ENCODE results near the gene SCAPER.
A peak's percentile ranks its signal among the peaks of the same experiment; 100 is the strongest.
"Not testable (repeated sequence)": the region's sequence is repeated elsewhere in the genome, so short reads cannot be mapped to it uniquely, and the experiment has no call there.

SCAPER gene

DNA sequence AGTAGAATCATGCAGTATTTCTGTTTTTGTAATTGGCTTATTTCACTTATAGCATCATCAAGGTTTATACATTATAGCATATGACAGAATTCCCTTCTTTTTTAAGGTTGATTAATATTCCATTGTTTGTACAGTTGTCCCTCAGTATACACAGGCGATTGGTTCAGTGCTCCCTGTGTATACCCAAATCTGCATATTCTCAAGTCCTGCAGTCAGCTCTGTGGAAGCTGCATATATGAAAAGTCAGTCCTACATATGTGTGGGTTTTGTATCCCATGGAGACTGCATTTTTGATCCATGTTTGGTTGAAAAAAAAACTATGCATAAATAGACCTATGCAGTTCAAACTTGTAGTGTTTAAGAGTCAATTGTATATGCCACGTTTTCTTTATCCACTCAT is 440.9 kb downstream of the SCAPER start:
- DNase-seq = no peak

DNA sequence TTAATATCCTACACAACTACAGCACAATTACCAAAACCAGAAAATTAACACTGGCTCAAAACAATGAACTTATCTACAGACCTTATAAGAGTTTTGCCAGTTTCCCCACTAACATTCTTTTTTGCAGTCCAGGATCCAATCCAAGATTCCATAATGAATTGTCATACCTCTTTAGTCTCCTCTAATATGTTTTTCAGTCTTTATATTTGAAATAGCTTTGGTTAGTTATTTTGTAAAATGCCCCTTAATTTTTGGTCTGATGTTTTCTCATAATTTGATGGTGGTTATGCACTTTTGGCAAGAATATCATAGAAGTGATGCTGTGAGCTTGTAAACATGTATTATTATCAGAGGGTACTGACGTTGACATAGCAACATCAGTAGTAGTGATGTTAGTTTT is 444.3 kb downstream of the SCAPER start:
- peak; percentile 60 for DNase-seq

DNA sequence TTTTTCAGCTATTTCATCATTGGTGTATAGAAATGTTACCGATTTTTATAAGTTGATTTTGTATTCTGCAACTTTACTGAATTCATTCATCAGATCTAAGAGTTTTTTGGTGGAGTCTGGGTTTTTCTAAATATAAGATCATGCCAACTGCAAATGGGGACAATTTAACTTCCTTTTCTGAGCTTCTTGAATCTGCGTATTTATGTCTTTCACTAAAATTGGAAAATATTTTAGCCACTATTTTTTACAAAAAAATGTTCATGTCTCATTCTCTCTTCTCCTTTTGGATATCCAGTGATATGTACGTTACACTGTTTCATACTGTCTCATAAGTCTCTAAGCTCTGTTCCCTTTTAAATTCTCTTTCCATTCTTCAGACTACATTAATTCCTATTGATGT is 444.8 kb downstream of the SCAPER start:
- no peak for DNase-seq

DNA sequence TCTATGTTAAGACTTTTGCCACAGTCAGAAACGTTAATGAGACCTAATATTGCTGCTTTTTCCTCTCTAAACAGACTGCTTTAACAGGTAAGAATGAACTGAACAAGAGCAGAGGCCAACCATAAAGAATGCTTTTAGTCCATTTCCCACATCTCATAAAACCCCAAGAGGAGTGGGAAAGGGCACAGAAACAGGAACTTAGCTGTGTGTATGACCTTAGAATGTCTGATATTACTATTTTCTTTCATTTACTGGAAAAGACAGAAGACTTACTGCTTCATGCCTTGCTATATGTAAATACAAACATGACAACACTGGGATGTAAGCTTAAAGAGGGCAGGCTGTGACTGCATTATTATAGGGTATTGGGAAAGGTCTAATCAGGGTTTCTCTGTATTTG is 453.6 kb downstream of the SCAPER start:
- no peak for DNase-seq

DNA sequence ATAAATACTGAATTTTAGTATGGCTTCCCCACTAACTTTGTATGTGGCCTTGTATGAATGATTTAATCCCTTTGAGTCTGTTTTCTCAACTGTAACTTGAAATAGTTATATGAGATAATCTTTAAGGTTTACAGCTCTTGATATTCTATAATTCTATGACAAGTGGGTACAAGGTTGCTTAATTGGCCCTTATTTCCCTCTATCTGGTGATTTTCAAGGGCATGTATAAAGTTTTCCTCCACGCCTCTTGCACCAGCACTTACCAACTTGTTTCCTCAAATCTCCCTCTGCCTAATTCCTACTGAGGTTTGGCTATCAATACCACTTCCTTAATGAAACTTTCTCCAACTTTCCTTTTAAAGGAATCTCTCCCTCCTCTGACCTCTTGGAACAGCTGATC is 455.7 kb downstream of the SCAPER start:
- no peak for DNase-seq

DNA sequence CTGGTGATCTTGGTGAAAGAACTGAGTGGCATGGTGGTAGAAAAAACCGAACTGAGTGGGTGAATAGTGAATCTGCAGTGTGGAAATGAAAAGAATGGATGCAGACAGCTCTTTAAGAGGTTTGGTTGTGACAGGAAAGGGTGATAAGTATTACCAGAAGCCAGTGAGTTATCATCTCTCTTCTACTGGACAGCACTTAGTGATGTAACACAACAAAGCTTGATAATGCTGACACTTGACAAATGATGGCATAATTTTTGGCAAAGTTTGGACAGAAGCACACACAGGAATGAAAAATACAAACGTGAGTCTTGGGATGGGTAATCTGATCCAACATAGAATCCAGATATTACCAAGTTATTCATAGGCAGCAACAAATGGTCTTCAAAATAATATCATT is 456.4 kb downstream of the SCAPER start:
- no peak for DNase-seq

DNA sequence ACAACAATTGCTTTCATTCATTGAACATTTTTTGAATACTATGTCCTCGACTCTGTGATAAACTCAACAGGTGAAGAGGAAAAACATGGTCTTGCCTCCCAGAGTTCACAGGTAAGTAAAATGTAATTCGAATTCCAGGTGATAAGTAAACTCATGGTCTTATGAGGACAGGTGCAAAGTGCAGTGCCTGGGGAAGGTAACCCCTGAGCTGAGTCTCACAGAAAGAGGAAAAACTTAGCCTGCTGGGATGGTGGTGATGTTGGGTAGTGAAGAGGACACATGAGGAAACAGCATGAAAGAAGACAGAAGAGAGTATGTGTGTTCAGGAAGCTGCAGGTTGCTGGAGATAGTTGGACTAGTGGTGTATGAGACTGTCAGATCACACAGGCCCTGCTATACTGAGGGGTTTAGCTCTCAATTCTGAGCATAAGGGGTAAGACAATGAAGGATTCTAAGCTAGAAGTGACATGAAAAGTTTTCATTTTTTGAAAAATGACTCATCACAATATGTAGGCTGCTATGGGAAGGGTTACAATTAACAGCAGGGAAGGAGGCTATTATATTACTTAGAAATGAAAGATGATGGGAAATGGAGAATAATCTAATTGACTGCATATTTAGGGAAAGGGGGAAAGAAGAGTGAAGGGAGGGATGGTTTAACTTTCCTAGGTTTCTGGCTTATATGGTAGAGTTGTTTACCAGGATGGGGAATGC is 457.3 kb downstream of the SCAPER start:
- DNase-seq = no peak

DNA sequence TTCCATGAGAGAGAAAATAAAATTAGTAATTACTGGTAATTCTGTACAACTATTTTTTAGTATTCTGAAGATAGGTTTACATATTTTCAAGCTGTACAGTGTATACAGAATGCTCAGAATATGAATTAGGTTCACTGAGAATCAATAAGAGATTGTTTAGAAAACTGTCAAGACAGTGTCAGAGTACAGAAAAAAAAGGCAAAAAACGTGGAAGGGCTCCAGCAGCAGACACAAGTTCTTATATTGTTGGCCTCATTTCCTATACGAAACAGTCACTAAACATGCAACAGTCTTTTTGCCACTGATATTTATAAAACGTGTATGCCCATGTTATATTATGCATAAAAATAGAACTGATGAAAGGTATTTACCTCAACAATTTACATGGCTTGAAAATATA is 464.7 kb downstream of the SCAPER start:
- no peak for DNase-seq

DNA sequence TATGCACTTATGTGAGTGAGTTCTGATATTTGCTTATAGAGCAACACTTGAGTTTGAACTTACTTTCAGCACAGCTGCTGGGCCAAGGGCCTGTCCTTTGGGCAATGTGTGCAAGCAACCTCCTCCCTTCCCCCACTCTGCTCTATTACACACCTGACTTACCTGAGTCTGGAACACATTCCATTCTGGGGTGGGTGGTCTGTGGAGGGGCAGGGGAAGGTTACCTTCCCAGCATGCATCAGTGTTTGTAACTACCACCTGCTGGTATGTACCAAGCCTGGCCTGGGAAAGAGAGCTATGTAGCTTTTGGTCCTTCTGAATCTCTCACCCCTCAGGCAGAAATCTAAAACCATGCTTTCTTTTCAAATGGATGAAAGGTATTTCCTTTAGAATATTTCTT is 465.6 kb downstream of the SCAPER start:
- DNase-seq = no peak

DNA sequence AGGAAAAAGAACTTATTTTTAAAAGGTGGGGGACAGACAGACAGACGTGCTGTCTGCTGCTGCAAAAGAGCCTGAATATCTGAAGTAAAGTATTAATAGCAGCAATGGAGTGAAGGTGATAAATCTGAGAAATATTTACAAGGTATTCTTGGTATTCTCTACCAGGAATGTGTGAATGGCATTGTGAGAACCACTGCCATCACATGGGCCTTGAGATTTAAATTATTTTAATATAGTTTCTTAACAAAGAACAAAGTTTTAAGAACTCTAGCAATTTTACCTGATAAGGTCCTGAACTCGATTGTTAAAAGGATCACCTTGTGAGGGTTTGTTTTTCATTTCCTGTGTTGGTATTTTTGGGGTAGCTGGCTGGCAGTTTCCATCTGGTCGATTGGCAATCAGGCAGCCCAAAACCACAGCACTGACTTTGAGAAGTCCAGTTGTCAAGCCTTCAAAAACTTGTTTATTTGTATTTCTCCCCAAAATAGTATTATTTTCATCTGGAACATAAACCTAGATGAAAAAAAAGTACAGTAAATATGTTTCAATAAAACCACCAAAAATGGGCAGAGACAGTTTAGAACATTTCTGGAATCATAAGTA is 471.2 kb downstream of the SCAPER start:
- DNase-seq = peak; percentile 36

DNA sequence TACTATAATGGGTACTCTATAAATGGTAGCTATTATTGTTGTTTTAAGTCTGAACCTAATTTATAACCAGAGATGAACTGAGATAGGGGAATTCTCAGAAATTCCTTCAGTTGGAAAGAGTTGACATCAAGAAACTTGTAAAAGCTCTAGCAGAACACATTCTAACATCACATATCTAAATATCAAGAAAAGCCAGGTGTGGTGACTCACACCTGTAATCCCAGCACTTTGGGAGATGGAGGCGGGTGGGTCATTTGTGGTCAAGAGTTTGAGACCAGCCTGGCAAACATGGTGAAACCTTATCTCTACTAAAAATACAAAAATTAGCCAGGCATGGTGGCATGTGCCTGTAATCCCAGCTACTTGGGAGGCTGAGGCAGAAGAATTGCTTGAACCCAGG is 472.1 kb downstream of the SCAPER start:
- DNase-seq = not testable (repeated sequence)

DNA sequence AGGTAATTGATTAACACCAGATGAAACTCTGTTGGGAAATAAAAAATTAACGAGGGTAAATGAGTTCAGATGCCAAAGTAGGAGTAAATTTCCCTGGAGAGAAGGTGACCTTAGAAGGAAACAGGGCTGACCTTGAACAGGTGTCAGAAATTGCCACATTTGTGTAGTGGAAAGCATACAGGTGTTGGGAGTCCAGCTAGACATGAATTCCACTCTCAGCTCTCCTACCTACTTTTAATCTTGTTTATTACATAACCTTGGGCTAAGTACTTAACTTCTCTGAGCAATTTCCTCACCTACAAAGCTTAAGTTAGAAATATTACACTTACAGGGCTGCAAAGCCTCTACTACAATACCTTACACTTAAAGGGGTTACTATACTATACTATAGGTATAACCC is 472.5 kb downstream of the SCAPER start:
- DNase-seq = no peak

DNA sequence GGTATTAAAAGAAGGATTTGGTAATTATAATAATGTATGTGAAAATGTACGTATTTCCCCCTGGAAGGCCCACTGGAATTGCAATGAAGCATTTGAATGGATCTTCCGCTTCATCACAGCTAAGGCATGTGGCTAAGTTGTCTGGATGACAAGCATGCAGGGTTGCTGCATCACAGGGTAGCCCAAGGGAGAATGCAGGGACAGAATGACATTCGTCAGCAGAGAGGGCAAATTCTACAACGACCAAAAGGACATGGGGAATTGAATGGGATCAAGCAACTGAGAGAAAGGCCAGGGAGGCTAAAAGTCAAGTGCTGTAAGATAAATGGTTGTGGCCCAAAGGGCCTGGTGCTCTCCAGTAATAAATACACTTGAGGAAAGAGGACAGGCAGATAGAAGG is 473.2 kb downstream of the SCAPER start:
- peak; percentile 24 for DNase-seq

DNA sequence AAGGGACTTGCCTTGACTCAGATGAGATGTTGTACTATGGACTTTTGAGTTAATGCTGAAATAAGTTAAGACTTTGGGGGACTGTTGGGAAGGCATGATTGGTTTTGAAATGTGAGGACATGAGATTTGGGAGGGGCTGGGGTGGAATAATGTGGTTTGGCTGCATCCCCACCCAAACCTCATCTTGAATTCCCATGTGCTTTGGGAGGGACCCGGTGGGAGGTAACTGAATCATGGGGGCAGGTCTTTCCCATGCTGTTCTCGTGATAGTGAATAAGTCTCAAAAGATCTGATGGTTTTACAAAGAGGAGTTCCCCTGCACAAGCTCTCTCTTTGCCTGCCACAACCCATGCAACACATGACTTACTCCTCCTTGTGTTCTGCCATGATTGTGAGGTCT is 474.4 kb downstream of the SCAPER start:
- DNase-seq = peak; percentile 8

DNA sequence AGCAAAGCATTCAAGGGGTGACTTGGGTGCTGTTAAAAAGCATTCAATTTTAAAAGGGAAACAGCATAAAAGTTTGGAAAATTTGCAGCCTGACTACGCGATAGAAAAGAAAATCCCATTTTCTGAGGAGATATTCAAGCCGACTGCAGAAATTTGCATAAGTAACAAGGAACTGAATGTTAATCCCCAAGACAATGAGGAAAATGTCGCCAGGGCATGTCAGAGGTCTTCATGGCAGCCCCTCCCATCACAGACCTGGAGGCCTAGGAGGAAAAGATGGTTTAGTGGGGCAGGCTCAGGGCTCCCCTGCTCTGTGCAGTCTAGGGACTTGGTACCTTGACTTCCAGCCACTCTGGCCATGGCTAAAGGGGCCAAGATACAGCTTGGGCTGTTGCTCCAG is 475.5 kb downstream of the SCAPER start:
- DNase-seq = no peak

DNA sequence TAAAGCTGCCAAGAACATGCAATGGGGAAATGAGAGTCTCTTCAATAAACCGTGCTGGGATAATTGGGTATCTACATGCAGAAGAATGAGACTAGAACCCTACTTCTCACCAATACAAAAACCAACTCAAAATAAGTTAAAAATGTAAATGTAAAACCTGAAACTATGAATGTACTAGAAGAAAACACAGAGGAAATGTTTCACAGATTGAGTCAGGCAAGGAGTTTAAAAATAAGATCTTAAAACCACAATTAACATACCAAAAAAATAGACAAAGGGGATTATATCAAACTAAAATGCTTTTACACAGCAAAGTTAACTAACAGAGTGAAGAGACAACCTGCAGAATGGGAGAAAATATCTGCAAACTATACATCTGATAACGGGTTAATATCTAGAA is 478.2 kb downstream of the SCAPER start:
- DNase-seq = no peak

DNA sequence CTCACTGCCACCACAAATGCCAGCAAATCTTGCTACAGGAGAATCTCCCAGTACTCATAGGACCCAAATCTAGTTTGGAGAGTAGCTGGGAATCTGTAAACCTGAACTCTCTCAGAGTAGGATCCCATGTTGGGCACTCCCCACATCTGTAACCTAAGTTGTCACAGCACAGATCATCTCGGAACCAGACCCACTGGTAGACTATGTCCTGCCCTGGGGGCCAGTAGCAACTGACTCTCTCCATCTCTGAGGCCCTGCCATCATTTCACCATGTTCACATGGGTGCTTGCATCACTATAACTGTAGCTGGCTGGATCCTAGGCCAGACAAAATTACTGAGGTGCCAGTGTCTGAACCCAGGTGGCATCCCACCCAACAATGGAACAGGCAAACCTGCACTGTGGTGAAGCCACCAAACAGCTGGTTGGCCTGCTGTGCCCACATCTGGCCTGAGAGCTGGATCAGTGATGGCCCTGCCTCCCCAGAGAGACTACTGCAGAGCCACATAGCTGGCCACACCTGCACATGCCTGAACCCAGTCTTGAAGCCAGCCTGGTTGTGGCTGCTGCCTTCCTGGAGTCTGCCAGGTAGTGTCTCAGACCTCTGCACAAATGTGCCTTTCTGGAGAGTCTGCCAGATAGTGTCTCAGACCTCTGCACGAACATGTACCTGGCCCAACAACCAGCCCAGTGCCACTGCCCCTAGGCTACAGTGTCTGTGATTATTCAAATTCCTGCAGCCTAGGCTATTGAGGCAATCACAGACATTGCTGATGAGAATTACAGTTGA is 486.6 kb downstream of the SCAPER start:
- no peak for DNase-seq

DNA sequence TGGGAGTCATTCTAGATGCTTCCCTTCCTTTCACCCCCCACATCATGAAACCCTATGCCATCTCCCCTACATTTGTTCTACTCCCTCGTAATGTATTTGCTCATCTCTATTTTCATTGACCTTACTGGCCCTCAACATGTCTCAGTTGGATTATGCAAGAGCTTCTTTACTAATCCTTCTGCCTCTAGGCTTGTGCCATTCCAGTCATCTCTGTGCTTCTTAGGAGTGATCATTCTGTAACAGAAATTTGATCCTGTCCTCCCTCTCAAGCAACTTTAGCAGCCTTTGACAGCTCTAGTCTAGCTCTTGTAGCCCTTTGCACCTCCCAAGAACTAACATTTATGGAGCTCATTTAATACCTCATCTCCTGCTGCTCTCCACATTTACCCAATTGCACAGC is 503.9 kb downstream of the SCAPER start:
- DNase-seq = no peak

DNA sequence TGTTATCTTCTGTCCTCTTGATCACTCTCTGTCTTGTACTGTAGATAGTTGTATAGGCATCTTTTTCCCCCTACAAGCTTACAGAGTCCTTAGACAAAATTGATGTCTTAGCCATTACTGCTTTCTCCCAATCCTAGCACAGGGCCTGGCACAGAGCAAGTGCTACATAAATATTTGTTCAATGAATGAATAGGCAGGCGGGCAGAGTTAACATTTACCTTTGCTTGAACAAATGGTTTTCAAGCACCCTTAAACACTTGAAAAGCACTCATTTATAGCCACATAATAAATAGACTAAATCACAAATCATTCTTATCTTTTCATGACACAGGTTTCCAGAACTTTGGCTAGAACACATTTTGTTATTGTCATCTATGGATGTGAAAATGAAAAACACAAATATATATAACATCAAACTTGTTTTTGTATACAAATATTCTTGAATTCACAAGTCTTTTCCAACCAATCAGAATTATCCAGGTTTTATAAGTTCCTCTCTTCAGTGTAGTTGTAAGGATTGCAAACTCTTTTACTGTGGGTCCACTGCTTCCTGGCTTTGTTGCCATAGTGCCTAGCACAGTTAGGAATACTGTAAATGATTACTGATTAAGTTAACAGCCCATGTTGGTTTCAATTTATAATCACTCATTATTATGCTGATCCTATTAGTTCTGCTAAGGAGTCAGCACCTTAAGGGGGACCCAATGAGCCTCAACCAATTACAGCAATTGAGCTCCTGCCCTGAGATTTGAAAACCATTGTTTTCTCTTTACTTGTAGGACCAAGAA is 506.6 kb downstream of the SCAPER start:
- no peak for DNase-seq

DNA sequence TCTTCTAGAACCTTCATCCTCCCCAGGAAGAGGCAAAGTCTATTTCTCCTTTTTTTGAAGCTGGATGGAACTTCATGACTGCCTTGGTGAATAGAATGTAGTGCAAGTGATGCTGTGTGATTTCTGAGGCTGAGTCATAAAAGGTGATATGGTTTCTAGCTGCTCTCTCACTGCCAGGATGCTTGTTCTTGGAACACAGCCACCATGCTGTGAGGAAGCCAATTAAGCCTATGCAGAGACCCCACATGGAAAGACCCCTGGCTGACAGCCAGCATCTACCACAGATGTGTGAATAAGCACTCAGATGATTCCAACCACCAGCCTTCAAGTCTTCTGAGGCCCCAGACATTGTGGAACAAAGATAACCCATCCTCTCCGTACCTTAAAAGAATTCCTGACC is 511.5 kb downstream of the SCAPER start:
- peak; percentile 82 for DNase-seq

DNA sequence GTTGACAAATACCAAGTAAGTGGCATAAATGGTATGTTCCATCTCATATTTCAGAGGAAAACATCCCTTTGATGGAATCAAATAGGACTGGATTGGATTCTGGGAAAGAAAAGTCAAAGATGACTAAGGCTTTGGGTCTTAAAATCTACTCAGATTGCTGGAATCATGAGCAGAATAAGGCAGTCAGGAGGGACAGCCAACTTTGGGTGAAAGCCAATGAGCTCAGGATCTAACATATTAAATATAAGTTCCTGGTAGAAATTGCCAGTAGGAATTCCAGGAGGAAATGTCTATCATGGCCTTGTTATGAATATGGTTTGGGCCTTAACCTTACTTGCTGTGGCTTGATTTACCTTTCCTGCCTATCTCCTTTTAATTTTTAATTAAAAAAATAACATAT is 513.3 kb downstream of the SCAPER start:
- peak; percentile 28 for DNase-seq

DNA sequence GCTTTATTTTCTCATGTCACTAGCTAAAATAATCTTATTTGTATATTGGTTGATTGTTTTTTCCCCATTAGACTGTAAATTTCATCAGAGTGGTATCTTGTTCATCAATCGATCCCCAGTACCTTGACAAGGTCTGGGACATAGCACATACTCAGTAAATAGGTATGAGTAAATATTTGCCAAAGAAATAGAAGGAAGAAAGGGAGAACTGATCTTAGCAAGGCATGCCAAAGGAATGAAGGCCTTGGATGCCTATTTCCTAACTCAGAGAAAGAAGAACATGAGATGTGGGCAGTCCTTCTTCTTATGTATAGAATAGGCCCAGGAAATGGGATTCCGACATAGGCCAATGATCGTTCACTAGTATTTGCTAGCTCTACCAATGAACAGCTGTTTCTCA is 513.8 kb downstream of the SCAPER start:
- no peak for DNase-seq

DNA sequence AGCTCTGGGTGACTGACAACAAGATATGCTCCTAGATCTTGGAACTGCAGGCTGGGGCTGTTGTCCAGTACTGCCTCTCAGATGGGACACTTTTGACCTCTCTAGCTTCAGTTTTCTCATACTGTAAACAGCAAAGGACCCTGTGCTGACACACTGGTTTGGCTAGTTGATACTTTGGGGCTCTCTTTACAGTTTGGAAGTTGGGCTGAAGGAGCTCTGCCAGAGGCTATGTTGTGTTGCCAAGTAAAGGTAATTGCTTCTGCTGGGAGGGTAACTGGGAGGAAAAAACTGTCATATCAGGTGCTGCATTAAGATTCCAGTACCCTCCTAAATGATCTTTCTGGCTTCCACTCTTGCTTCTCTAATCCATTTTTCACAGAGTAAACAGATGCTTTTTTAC is 514.6 kb downstream of the SCAPER start:
- DNase-seq = no peak

DNA sequence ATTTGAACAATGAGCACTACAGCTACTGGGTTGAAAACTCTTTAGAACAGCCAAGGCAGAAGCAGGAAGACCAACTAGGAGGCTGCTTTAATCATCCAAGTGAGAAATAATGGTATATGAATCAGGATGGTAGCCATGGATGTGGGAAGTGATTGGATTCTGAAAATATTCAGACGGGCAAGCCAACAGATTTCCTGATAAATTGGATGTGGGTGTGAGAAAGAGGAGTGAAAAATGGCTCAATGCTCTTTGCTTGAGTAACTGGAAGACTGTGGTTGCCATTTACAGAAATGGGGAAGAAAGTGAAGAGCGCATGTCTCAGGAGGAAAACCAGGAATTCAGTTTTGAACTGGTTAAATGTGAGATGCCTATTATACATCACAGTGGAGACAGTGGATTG is 518.2 kb downstream of the SCAPER start:
- no peak for DNase-seq

All from fibroblast of upper back skin (primary cell).